ENCODE data around the gene DNMT3A. TPM values are rescaled to one million over a fixed set of nuclear protein-coding genes. Genes with fewer than 3 reads are reported as not detected.

DNMT3A gene
- total RNA-seq, 1 experiment from 2014 or later, result 12.2 TPM

DNA sequence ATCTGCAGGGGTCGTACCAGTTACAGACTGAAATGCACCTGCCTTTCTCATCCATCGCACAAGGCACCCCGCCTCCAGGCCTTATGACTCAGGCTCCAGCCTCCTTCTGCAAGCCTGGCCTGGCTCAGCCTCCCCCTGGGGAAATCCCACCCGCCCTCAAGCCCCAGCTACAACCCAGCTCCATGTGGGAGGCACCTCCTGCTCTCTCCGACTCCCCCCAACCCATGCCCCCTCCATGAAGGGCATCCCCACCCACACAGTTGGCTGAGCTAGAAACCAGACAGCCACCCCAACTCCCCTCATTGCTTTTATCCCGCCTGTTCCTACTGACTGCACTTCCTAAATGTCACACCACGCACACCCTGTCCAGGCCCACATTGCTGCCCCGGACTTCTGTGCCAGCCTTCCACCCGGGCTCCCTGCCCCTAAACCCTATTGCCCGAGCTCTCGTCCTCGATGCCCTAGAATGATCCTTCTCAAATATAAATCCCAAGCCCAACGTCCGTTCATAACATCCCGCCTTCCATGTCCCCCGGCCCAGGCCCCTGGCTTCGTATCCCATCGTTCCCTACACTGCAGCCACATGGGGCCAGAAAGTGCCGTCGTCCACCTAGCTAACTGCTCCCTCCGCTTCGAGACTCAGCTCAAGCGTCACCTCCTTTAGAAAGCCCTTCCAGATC is 9.9 kb downstream of the DNMT3A start:
- Histone ChIP-seq H4K20me1 (ENCODE audit: low read length) (no peaks in the 10 kb centered on the region), H3K27me3 (ENCODE audit: low read length) (no peaks in the 10 kb centered on the region), H3F3A (ENCODE audit: low read length, unreplicated experiment) (no peaks in the 10 kb centered on the region), H3K9me2 (replicated peaks; ENCODE audit: low read length) (no peaks in the 10 kb centered on the region), H3K79me2 (ENCODE audit: low read length) (no peaks in the 10 kb centered on the region), H3K9me3 (ENCODE audit: low read length) (peaks cover 4% of the 10 kb centered on the region; the same call in 1 of the 2 replicates), H3K4me2 (ENCODE audit: low read length) (no peak overlapping the region), H2AFZ (ENCODE audit: low read length) (no peak overlapping the region), H3K36me3 (ENCODE audit: low read depth, low read length) (peaks cover 7% of the 10 kb centered on the region; the same call in 1 of the 2 replicates), H3K4me3 (ENCODE audit: low read length) (no peak overlapping the region), H3K27ac (ENCODE audit: low read length) (no peak overlapping the region), H3K9ac (ENCODE audit: low read length) (no peak overlapping the region), H3K4me1 (ENCODE audit: insufficient read depth, low read length) (no peaks in the 10 kb centered on the region)
- no peak for DNase-seq
- POLR2A ChIA-PET (ENCODE audit: unreplicated experiment), result no interaction called here
- TF ChIP-seq EZH2 (IDR thresholded peaks at IDR 0.05; ENCODE audit: low read length, unreplicated experiment) (no peak), EZH2phosphoT487 (IDR thresholded peaks at IDR 0.05; ENCODE audit: borderline replicate concordance, low read length) (no peak)
- TF ChIP-seq, protein P1, sequence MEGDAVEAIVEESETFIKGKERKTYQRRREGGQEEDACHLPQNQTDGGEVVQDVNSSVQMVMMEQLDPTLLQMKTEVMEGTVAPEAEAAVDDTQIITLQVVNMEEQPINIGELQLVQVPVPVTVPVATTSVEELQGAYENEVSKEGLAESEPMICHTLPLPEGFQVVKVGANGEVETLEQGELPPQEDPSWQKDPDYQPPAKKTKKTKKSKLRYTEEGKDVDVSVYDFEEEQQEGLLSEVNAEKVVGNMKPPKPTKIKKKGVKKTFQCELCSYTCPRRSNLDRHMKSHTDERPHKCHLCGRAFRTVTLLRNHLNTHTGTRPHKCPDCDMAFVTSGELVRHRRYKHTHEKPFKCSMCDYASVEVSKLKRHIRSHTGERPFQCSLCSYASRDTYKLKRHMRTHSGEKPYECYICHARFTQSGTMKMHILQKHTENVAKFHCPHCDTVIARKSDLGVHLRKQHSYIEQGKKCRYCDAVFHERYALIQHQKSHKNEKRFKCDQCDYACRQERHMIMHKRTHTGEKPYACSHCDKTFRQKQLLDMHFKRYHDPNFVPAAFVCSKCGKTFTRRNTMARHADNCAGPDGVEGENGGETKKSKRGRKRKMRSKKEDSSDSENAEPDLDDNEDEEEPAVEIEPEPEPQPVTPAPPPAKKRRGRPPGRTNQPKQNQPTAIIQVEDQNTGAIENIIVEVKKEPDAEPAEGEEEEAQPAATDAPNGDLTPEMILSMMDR (conservative IDR thresholded peaks at IDR 0.05; ENCODE audit: low read depth, low read length), result no peak
- intact Hi-C loops (cut with micrococcal nuclease), result no loop called here
- CTCF ChIA-PET, result no interaction called here
- BruUV-seq (replicated peaks), result no TSS peak
- ATAC-seq, result no peak

DNA sequence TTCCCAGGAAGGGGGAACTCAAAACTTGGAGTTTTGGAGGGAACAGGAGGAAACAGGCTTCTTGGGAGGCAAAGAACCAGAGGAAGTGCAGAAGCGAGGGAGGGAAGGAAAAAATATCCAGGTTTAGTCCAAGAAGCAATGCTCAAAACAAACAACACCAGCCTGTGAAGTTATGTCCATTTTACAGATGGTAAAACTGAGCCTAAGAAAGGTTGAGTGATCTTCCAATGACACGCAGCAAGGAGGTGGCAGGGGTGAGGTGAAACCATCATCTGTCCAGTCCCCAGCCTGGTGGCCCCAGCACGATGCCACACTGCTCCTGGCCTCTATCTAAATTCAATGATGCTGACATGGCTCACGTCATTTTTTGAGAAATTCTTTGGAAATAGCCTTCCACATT is 10.8 kb downstream of the DNMT3A start:
- H3K27ac ChIP-seq (ENCODE audit: low read length), result no peak overlapping the region
- H3K9ac ChIP-seq (ENCODE audit: low read length), result no peak overlapping the region
- CTCF ChIA-PET, result no interaction called here
- H3K9me2 ChIP-seq (replicated peaks; ENCODE audit: low read length), result no peaks in the 10 kb centered on the region
- H3K79me2 ChIP-seq (ENCODE audit: low read length), result no peaks in the 10 kb centered on the region
- POLR2A ChIA-PET (ENCODE audit: unreplicated experiment), result interaction anchor here (0.6 kb wide), 1 partner anchor 36 kb away, joined by 6 read pairs; no protein-coding TSS in a partner anchor
- no peak overlapping the region for H2AFZ ChIP-seq (ENCODE audit: low read length)
- no peak for ATAC-seq
- peaks cover 12% of the 10 kb centered on the region; the same call in 1 of the 2 replicates for H3K36me3 ChIP-seq (ENCODE audit: low read depth, low read length)
- H3K4me2 ChIP-seq (ENCODE audit: low read length), result no peak overlapping the region
- no peak for DNase-seq
- intact Hi-C loops (cut with micrococcal nuclease), result no loop called here
- peaks cover 11% of the 10 kb centered on the region; the same call in 1 of the 2 replicates for H3K9me3 ChIP-seq (ENCODE audit: low read length)
- no peak overlapping the region for H3K4me3 ChIP-seq (ENCODE audit: low read length)
- TF ChIP-seq EZH2phosphoT487 (IDR thresholded peaks at IDR 0.05; ENCODE audit: borderline replicate concordance, low read length) (no peak), EZH2 (IDR thresholded peaks at IDR 0.05; ENCODE audit: low read length, unreplicated experiment) (no peak)
- TF ChIP-seq, protein P1 (conservative IDR thresholded peaks at IDR 0.05; ENCODE audit: low read depth, low read length), result no peak
- no peaks in the 10 kb centered on the region for H3F3A ChIP-seq (ENCODE audit: low read length, unreplicated experiment)
- H3K4me1 ChIP-seq (ENCODE audit: insufficient read depth, low read length), result no peaks in the 10 kb centered on the region
- no peaks in the 10 kb centered on the region for H3K27me3 ChIP-seq (ENCODE audit: low read length)
- no peaks in the 10 kb centered on the region for H4K20me1 ChIP-seq (ENCODE audit: low read length)
- BruUV-seq (replicated peaks), result no TSS peak

DNA sequence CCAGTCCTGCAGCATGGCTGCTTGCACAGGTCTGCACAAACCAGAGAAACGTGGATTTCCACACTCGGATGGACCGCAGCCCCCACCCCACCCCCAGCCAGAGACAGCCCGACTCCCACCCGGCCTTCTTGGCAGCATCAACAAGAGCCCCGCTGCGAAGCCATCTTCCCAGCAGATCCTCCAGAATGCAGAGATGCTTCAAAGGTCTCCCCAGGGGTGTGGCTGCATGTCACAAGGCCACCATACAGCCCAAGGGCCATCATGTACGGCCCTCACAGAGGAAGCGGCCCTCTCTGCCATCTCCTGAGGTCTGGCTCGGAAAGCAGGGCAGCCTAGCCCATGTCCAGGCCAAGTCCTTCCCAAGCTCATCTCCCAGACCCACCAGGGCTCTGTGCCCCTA is 11.5 kb downstream of the DNMT3A start:
- Histone ChIP-seq H4K20me1 (ENCODE audit: low read length) (no peaks in the 10 kb centered on the region), H3K27me3 (ENCODE audit: low read length) (no peaks in the 10 kb centered on the region), H3K4me1 (ENCODE audit: insufficient read depth, low read length) (no peaks in the 10 kb centered on the region), H3K4me2 (ENCODE audit: low read length) (no peak overlapping the region), H2AFZ (ENCODE audit: low read length) (no peak overlapping the region), H3K9me2 (replicated peaks; ENCODE audit: low read length) (no peaks in the 10 kb centered on the region), H3K36me3 (ENCODE audit: low read depth, low read length) (peaks cover 12% of the 10 kb centered on the region; the same call in 1 of the 2 replicates), H3K9ac (ENCODE audit: low read length) (no peak overlapping the region), H3K4me3 (ENCODE audit: low read length) (no peak overlapping the region), H3K79me2 (ENCODE audit: low read length) (no peaks in the 10 kb centered on the region), H3K9me3 (ENCODE audit: low read length) (peaks cover 11% of the 10 kb centered on the region; the same call in 1 of the 2 replicates), H3F3A (ENCODE audit: low read length, unreplicated experiment) (no peaks in the 10 kb centered on the region), H3K27ac (ENCODE audit: low read length) (no peak overlapping the region)
- ChIA-PET POLR2A (ENCODE audit: unreplicated experiment) (interaction anchor here (0.6 kb wide), 1 partner anchor 548 kb away, joined by 5 read pairs; the partner anchor contains the start of gene ASXL2), CTCF (no interaction called here)
- TF ChIP-seq, protein P1 (conservative IDR thresholded peaks at IDR 0.05; ENCODE audit: low read depth, low read length), result no peak
- TF ChIP-seq EZH2 (IDR thresholded peaks at IDR 0.05; ENCODE audit: low read length, unreplicated experiment), result no peak
- no peak for TF ChIP-seq EZH2phosphoT487 (IDR thresholded peaks at IDR 0.05; ENCODE audit: borderline replicate concordance, low read length)
- no peak for DNase-seq
- BruUV-seq (replicated peaks), result no TSS peak
- no peak for ATAC-seq
- intact Hi-C loops (cut with micrococcal nuclease), result no loop called here

Data from PC-3 (cell line).